ENCODE results near the gene PNMT. TPM values are rescaled to one million over a fixed set of nuclear protein-coding genes. Genes with fewer than 3 reads are reported as not detected.

Gene PNMT
- total and polyA plus RNA-seq, 2 donors (not counting 1 experiment from before 2014, with no cell fraction given), result 0.13 to 0.76 TPM

GRCh38 chr17:39687101-39687545, 18.9 kb downstream of the PNMT start:
- intact Hi-C loops (cut with micrococcal nuclease), result loop anchor here (1.0 to 5.0 kb wide), 3 partner anchors 12 to 225 kb away; partner anchors contain the start of genes CDK12 and STARD3
- H3K4me3 Mint-ChIP-seq, result peak overlapping the region; percentile 99
- H3K9ac ChIP-seq (ENCODE audit: low read length), result peak overlapping the region; percentile 74

More at GRCh38 chr17:39687101-39687545, 18.9 kb downstream of the PNMT start:
- Histone ChIP-seq H3K79me2 (ENCODE audit: control insufficient read depth, insufficient read depth, low read length) (no peaks in the 10 kb centered on the region), H3K27ac (ENCODE audit: low read length in 2 of 2) (peak overlapping the region in 1 of 2 donors; percentile 87), H3K9me3 (ENCODE audit: control extremely low read depth in 1 of 3, control insufficient read depth in 2 of 3, insufficient read depth in 1 of 3, low read length in 2 of 3) (no peaks in the 10 kb centered on the region), H3K27me3 (replicated peaks in 1 of 4; ENCODE audit: control extremely low read depth in 1 of 4, control insufficient read depth in 3 of 4, insufficient read depth in 4 of 4, low read length in 3 of 4) (no peaks in the 10 kb centered on the region), H4K20me1 (ENCODE audit: control insufficient read depth, insufficient read depth, low read length, poor library complexity, severe bottlenecking) (no peaks in the 10 kb centered on the region), H3K4me3 (ENCODE audit: control extremely low read depth in 1 of 5, extremely low read depth in 1 of 5, insufficient read depth in 1 of 5, low read depth in 2 of 5, low read length in 4 of 5) (peak overlapping the region in 3 of 5 experiments; percentile 69 to 92 (median 75)), H3K36me3 (replicated peaks in 1 of 2; ENCODE audit: control extremely low read depth in 1 of 2, control insufficient read depth in 1 of 2, extremely low read depth in 1 of 2, insufficient read depth in 2 of 2, low read length in 1 of 2) (peaks cover 0 to 16% of the 10 kb centered on the region in 2 experiments), H3K4me1 (ENCODE audit: control insufficient read depth in 2 of 2, insufficient read depth in 2 of 2, low read length in 2 of 2) (peaks cover 15 to 18% of the 10 kb centered on the region in 2 donors), H3K4me2 (replicated peaks; ENCODE audit: low read depth, low read length, poor library complexity, severe bottlenecking) (peak overlapping the region; percentile 77), H2AFZ (ENCODE audit: insufficient read depth, low read depth, low read length, poor library complexity, severe bottlenecking) (peak overlapping the region; percentile 97)
- 73% methylated on average over 6 of the region's 6 CpGs for WGBS (ENCODE audit: insufficient coverage)
- TF ChIP-seq, protein P1, sequence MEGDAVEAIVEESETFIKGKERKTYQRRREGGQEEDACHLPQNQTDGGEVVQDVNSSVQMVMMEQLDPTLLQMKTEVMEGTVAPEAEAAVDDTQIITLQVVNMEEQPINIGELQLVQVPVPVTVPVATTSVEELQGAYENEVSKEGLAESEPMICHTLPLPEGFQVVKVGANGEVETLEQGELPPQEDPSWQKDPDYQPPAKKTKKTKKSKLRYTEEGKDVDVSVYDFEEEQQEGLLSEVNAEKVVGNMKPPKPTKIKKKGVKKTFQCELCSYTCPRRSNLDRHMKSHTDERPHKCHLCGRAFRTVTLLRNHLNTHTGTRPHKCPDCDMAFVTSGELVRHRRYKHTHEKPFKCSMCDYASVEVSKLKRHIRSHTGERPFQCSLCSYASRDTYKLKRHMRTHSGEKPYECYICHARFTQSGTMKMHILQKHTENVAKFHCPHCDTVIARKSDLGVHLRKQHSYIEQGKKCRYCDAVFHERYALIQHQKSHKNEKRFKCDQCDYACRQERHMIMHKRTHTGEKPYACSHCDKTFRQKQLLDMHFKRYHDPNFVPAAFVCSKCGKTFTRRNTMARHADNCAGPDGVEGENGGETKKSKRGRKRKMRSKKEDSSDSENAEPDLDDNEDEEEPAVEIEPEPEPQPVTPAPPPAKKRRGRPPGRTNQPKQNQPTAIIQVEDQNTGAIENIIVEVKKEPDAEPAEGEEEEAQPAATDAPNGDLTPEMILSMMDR (IDR thresholded peaks at IDR 0.05), result no peak
- TF ChIP-seq EZH2 (IDR thresholded peaks at IDR 0.05; ENCODE audit: borderline replicate concordance, insufficient read depth, low read depth, low read length, poor library complexity, severe bottlenecking), result no peak
- DNase-seq (no peak), ATAC-seq (ENCODE audit: low read depth) (no peak)
- H3K9me3 Mint-ChIP-seq (ENCODE audit: insufficient read depth), result no peaks in the 10 kb centered on the region
- peaks cover 21% of the 10 kb centered on the region for H3K4me1 Mint-ChIP-seq
- ChIA-PET POLR2A (interaction anchor here (1.9 to 2.0 kb wide), 2 partner anchors 12 to 59 kb away, joined by 4 to 14 read pairs; no protein-coding TSS in a partner anchor), CTCF (interaction anchor here (0.6 to 3.3 kb wide), 6 partner anchors 12 to 65 kb away, joined by 3 to 15 read pairs (median 4); partner anchors contain the start of gene PNMT)
- no peaks in the 10 kb centered on the region for H3K27me3 Mint-ChIP-seq
- H3K27ac Mint-ChIP-seq, result peak overlapping the region; percentile 98
